Activated CD4-positive, alpha-beta T cell treated with anti-CD3 and anti-CD28 coated beads, Interleukin-2, amount 50 U/mL, for 48 hours (primary cell): ENCODE measurements around the gene YIPF3.
"Not testable (repeated sequence)": the region's sequence is repeated elsewhere in the genome, so short reads cannot be mapped to it uniquely, and the experiment has no call there.

Experiments used
- DNase-seq, 2 experiments: peaks; one replicate each; pipeline ENCODE4 v3.0.0-alpha.2; 2020

The YIPF3 gene

GRCh38 chr6:43491750-43492661 is 24.7 kb downstream of the YIPF3 start:
- DNase-seq: no peak

- DNase-seq: no peak
Measured at GRCh38 chr6:43490523-43490939, 26.2 kb downstream of the YIPF3 start.

GRCh38 chr6:43489277-43490072 is 27.3 kb downstream of the YIPF3 start:
- no peak for DNase-seq

- DNase-seq: no peak
Measured at GRCh38 chr6:43488667-43489276, 28.0 kb downstream of the YIPF3 start.

GRCh38 chr6:43481591-43482236 is 35.0 kb downstream of the YIPF3 start:
- DNase-seq: no peak

GRCh38 chr6:43481075-43481474 is 35.7 kb downstream of the YIPF3 start:
- no peak for DNase-seq

GRCh38 chr6:43478008-43478372 is 38.7 kb downstream of the YIPF3 start:
- DNase-seq: peak in 1 of 2 experiments; percentile 9

- peak; percentile 99 for DNase-seq
Measured at GRCh38 chr6:43477235-43478007, 39.3 kb downstream of the YIPF3 start, which contains the start of gene TJAP1. Gene TJAP1 (plus strand): TSS chr6:43477570. CDS start chr6:43499002, 21,432 bp downstream.

GRCh38 chr6:43476746-43477145 is 40.0 kb downstream of the YIPF3 start:
- no peak for DNase-seq

GRCh38 chr6:43475516-43475915 is 41.2 kb downstream of the YIPF3 start:
- no peak for DNase-seq

GRCh38 chr6:43472515-43472914 is 44.2 kb downstream of the YIPF3 start:
- DNase-seq: no peak

- DNase-seq: no peak
Measured at GRCh38 chr6:43471399-43471798, 45.3 kb downstream of the YIPF3 start.

GRCh38 chr6:43469947-43470346 is 46.8 kb downstream of the YIPF3 start:
- no peak for DNase-seq

GRCh38 chr6:43468748-43469681 is 47.7 kb downstream of the YIPF3 start:
- no peak for DNase-seq

GRCh38 chr6:43468240-43468639 is 48.5 kb downstream of the YIPF3 start:
- DNase-seq: no peak

GRCh38 chr6:43467752-43468151 is 49.0 kb downstream of the YIPF3 start:
- DNase-seq: no peak

GRCh38 chr6:43467265-43467664 is 49.5 kb downstream of the YIPF3 start:
- DNase-seq: not testable (repeated sequence)

GRCh38 chr6:43465948-43466347 is 50.8 kb downstream of the YIPF3 start:
- DNase-seq: no peak

GRCh38 chr6:43464337-43464736 is 52.4 kb downstream of the YIPF3 start:
- DNase-seq: no peak

GRCh38 chr6:43461936-43462335 is 54.8 kb downstream of the YIPF3 start:
- no peak for DNase-seq
